GM12865 (cell line): ENCODE data around the gene SMG7.

ENCODE experiments used
- DNase-seq: peaks from one replicate; pipeline ENCODE4 v3.0.0; 2010; ENCODE audit warnings: low read depth
- H3K4me3 ChIP-seq: 2 replicates; pipeline ENCODE4 v1.5.1; 2011; ENCODE audit warnings: mild to moderate bottlenecking, low read depth, low read length, control low read depth
- TF ChIP-seq, protein P1 (sequence below): IDR thresholded peaks from 2 replicates; pipeline ENCODE4 v1.5.1; 2011; ENCODE audit warnings: low read length, control low read depth, low read depth, inconsistent platforms; ENCODE audit not compliant: insufficient read depth; ENCODE audit errors: missing control alignments

The SMG7 gene

DNA sequence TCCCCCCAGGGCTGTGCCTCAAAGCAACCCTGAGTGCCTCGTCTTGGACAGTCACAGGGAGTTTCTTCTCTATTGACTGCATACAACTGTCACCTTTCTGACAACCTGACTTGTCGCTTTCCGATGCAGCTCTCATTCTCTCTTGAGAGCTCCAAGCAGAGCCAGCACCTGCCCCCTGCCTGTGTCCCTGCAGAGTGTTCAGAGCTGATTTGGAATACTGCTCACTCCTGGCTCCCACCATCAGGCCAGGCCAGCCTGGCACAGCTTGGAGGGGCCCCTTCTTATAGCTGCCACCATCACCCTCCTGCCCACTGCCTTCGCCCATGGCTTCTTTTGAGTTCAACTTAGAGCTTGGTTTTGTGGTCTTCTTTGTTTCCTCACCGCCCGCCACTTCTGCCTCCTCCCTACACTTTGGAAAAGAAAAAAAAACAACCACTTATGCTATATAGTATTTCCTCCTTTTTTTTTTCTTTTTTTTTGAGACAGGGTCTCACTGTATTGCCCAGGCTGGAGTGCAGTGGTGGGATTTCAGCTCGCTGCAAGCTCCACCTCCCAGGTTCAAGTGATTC, 105.7 kb downstream of the SMG7 start:
- DNase-seq = no peak
- H3K4me3 ChIP-seq = no peak overlapping the region

DNA sequence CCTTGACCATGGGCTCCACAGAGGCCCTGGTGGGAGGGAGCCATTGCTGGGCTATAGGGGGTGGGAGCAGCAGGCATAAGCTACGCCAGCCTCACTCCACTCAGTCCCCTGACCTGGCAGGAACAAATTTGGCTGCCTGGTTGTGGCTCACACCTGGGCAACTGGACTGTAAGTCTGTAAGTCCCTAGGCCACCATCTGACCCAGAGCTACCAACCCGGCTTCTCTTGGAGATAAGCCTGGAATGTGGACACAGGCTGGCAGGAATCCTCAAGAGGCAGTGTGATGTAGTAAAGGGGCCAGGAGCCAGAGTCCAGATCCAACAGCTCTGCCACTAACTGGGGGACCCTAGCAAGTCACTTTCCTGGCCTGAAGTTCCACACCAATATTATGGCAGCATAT, 106.6 kb downstream of the SMG7 start:
- DNase-seq = no peak
- TF ChIP-seq, protein P1, sequence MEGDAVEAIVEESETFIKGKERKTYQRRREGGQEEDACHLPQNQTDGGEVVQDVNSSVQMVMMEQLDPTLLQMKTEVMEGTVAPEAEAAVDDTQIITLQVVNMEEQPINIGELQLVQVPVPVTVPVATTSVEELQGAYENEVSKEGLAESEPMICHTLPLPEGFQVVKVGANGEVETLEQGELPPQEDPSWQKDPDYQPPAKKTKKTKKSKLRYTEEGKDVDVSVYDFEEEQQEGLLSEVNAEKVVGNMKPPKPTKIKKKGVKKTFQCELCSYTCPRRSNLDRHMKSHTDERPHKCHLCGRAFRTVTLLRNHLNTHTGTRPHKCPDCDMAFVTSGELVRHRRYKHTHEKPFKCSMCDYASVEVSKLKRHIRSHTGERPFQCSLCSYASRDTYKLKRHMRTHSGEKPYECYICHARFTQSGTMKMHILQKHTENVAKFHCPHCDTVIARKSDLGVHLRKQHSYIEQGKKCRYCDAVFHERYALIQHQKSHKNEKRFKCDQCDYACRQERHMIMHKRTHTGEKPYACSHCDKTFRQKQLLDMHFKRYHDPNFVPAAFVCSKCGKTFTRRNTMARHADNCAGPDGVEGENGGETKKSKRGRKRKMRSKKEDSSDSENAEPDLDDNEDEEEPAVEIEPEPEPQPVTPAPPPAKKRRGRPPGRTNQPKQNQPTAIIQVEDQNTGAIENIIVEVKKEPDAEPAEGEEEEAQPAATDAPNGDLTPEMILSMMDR = no peak
- no peak overlapping the region for H3K4me3 ChIP-seq

More for the DNA sequence above, 105.7 kb downstream of the SMG7 start:
- TF ChIP-seq, protein P1 = no peak

DNA sequence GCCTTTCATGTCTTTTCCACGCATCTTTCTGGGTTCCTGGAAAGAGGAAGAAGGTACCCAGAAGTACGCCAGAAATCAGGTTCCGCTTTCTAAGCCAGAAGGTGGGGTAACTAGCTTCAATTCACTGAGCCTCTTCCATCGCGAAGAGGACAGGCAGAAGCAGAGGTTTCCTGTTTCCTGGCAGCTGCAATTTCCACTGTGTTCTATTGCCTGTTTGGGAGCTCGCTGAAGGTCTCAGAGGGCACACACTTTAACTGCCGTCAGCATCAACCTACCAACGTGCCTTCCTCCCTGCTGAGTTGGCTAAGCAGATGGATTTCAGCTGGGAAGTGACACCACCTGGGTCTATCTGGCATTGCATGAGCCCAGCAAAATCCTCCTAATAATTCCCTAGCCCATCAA, 108.0 kb downstream of the SMG7 start:
- no peak overlapping the region for H3K4me3 ChIP-seq
- DNase-seq = peak; percentile 45
- TF ChIP-seq, protein P1 = peak; percentile 19

DNA sequence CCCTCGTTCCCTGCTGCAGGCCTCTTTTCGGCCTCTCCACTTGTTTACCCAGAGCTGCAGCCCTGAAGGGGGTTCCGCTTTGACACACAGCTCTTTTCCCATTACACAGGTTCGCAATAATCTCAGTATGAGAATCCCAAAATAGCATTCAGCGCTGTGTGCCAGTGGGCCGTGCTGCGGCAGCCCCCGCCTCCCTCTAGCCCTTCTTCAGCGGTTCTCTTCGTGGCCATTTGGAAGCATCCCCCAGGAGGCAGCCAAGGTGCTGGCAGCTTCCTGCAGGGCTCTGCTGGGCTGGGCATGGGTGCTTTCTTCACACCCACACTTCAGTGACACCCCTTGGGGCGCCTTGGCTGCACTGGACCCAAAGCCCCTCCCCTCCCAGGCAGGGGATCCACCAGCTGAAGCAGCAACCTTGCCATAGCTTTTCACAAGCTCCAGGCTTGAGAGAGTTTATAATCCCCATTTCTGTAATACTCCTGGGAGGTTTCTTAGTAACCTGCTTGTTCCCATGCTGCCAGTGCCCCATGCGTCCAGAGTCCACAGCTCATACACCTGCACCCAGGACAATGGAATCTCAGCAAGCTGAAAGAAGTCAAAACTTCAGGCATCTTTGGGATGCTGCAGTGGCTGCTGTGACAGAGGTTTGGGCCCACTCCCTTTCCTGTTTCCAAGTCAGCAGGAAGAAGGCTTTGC, 109.9 kb downstream of the SMG7 start:
- TF ChIP-seq, protein P1 = no peak
- DNase-seq = no peak
- H3K4me3 ChIP-seq = no peak overlapping the region

GRCh38 chr1:183583466-183583865, 111.2 kb downstream of the SMG7 start:
- no peak overlapping the region for H3K4me3 ChIP-seq
- DNase-seq = no peak
- TF ChIP-seq, protein P1 = no peak

DNA sequence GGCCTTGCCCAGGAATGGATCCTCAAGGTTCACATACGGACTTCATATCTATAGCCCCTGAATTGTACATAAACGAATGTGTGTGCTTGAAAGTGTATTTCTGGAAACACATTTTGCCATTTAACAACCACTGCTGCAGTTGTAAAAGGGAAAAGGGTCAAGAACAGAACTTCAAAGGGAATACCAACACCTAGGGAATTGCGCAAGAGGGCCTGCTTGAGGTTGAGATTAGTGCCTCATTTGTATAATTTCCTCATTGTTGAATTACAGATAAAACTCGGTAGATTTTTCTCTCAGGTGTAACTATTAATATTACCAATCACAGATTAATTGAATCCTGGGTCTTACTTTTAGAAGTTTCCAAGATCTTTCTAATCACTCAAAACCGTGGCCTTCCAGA, 111.8 kb downstream of the SMG7 start:
- TF ChIP-seq, protein P1 = no peak
- H3K4me3 ChIP-seq = no peak overlapping the region
- no peak for DNase-seq

DNA sequence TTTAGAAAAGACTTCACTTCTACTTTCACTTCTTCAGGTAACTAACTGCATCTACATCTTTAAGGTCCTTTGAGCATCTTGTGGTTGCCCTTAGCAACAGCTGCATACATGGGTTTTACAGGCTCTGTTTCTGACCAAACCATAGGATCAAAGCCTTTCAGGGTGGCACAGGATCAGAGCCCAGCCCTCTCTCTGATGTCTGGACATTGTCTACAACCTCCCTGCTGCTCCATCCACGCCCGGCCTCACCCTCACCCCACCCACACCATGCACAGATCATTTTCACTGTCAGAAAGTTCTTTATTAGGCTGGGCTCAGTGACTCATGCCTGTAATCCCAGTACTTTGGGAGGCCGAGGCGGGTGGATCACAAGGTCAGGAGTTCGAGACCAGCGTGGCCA, 112.7 kb downstream of the SMG7 start:
- DNase-seq = peak; percentile 53
- H3K4me3 ChIP-seq = no peak overlapping the region
- TF ChIP-seq, protein P1 = no peak
